HG03039 (cell line): ENCODE measurements around the gene CCR2.
"Not testable (repeated sequence)": the region's sequence is repeated elsewhere in the genome, so short reads cannot be mapped to it uniquely, and the experiment has no call there.

Experiments
- ATAC-seq: cut with Tn5 transposase; IDR thresholded peaks from one replicate; pipeline ENCODE4 v1.9.1; 2021; ENCODE audit warnings: mild to moderate bottlenecking, moderate library complexity; ENCODE audit not compliant: unreplicated experiment

The CCR2 gene

DNA sequence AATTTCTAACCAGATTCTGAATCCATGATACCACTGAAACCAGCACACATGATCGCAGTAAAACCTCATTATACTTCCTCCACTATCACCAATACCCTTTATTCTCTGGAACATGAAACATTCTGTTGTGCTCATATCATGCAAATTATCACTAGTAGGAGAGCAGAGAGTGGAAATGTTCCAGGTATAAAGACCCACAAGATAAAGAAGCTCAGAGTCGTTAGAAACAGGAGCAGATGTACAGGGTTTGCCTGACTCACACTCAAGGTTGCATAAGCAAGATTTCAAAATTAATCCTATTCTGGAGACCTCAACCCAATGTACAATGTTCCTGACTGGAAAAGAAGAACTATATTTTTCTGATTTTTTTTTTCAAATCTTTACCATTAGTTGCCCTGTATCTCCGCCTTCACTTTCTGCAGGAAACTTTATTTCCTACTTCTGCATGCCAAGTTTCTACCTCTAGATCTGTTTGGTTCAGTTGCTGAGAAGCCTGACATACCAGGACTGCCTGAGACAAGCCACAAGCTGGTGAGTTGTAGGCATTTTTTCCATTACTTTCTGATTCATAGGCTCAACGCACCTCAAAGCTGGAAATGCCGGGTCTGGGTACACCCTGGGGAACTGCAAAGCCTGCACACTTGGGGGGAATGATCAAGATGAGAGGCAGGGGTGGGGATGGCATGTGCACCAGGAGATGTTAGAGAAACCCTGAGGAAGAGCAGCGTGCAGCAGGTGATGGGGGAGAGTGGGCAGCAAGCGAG lies at the start of gene CCR2:
Gene CCR2, plus strand, starts transcription at position 465 of the 764 bp plus-strand sequence. CDS start 3,417 bp downstream, outside the sequence.
- ATAC-seq: no peak

- ATAC-seq: no peak
These were observed 49.2 kb upstream of the CCR2 start for GRCh38 chr3:46304739-46305138.

DNA sequence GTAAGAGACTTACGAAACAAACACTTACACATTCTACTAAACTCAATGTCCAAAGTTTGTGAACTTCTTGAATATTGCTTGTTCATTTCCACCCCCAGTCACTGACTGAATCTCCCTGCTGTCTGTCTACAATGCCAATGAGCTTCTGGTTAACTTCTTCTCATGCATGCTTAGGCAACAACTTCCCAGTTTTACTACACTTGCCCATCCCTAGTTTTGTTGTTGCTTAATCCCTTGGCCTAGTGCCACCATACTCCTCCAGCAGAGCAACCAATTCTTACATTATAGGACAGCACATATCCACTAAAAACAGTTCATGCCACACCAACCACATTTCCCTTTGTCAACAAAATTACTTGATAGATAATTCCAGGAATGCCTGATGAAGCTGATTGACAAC lies 40.9 kb upstream of the CCR2 start:
- ATAC-seq: no peak

- no peak for ATAC-seq
These were observed 39.4 kb upstream of the CCR2 start for GRCh38 chr3:46314517-46314916.

GRCh38 chr3:46316206-46316605 lies 37.7 kb upstream of the CCR2 start:
- no peak for ATAC-seq

GRCh38 chr3:46318207-46318927 lies 35.5 kb upstream of the CCR2 start:
- no peak for ATAC-seq

- no peak for ATAC-seq
These were observed 32.3 kb upstream of the CCR2 start for GRCh38 chr3:46321461-46322104.

GRCh38 chr3:46324036-46324435 lies 29.9 kb upstream of the CCR2 start:
- ATAC-seq: no peak

- ATAC-seq: no peak
These were observed 28.1 kb upstream of the CCR2 start for GRCh38 chr3:46325645-46326300.

DNA sequence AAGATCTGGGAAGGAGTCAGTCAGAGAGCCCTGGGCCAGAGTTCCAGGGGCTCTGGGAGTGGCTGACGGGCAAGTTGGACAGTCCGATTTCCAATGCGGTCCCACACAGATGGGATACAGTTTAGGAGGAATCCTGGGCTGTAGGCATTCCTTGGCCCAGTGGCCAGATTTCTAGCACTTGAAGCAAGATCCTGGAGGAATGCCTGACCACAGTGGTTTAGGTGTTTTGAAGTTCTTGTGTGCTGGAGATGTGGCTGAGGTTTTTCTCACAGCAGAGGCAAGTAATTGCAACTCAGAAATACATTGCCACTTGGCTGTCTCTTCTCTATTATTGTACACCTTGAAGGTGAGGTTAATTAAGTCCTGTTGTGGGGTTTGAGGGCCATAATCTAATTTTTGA lies 23.2 kb upstream of the CCR2 start:
- not testable (repeated sequence) for ATAC-seq

DNA sequence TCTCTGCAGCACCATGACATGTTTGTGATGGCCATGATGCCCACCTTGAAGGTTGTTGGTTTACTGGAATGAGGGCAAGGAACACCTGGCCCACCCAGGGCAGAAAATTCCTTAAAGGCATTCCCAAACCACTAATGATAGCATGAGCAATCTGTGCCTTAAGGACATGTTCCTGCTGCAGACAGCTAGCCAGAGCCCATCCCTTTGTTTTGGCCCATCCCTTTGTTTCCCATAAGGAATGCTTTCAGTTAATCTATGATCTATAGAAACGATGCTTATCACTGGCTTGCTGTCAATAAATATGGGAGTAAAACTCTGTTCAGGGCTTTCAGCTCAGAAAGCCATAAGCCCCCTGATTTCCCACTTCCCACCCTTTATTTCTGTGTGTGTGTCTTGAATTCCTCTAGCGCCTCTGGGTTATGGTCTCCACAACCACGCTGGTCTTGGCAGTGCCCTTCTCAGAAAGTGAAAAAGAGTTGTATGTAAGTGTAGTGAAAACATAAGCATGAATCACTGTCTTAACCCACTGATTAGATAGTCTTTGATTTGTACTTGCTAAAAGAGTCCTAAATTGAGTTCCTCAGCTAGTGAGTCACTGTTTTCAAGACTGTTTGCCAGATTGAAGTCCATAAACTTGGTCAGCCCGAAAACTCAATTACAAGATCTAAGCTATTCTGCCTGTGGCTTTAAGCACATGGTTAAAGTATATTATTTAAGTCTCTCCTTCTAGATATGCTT lies 19.0 kb upstream of the CCR2 start:
- no peak for ATAC-seq

GRCh38 chr3:46335541-46335940 lies 18.4 kb upstream of the CCR2 start:
- ATAC-seq: no peak

DNA sequence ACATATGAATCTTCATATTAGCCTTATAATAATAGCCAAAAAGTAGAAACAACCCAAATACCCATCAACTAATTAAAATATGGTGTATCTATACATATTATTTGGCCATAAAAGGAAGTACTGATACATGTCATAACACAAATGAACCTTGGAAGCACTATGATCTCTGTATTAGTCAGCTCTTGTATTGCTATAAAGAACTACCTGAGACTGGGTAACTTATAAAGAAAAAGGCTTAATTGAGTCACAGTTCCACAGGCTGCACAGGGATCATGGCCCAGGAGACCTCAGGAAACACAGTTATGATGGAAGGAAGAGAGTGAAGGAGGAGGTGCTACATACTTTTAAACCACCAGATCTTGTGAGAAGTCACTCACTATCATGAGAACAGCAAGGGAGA lies 16.0 kb upstream of the CCR2 start:
- ATAC-seq: no peak

DNA sequence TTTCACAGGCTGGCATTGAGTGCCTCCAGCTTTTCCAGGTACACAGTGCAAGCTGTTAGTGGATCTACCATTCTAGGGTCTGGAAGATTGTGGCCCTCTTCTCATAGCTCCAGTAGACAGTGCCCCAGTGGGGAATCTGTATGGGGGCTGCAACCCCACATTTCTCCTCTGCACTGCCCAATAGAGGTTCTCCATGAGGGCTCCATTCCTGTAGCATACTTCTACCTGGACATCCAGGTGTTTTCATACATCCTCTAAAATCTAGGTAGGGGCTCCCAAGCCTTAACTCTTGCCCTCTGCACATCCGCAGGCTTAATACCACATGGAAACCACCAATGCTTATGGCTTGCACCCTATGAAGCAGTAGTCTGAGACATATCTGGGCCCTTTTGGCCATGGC lies 15.1 kb upstream of the CCR2 start:
- no peak for ATAC-seq

DNA sequence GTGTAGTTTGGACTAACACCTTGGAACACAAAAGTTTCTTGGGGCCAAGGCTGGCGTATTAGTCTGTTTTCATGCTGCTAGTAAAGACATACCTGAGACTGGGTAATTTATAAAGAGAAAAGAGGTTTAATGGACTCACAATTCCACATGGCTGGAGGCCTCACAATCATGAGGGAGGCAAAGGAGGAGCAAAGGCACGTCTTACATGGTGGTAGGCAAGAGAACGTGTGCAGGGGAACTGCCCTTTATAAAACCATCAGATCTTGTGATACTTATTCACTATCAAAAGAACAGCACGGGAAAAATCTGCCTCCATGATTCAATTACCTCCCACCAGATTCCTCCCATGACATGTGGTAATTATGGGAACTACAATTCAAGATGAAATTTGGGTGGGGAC lies 9.4 kb upstream of the CCR2 start:
- ATAC-seq: no peak

DNA sequence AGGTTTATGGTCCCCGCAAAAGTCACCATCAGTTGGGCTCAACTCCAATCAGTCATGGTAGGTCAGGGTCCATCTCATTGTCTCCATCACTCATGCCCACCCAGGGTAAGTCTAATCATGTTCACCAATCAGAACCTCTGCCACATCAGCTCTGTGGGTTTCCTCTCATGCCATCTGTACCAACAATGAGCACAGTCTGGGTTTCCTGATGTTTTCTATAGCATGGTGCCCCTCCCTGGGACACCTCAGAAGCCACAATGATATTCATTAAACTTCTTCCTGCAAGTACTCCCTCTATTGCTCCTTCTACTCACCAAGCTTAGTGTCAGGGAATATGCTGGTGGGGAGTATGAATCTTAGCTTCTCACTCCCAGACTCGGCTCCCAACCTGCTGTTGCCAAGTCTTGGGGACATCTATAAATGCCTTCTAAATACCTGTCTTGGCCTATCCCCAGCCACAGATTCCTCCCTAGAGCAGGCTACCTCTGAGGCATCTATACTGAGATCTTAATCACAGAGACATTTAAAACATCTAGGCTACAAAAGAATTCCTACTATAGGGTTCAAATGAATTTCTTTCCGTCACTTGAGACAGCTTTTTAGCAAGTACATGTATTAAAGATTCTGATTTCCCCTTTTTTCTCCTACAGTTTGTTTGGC lies 5.0 kb upstream of the CCR2 start:
- no peak for ATAC-seq

- peak; percentile 67 for ATAC-seq
These were observed 4.2 kb upstream of the CCR2 start for GRCh38 chr3:46349484-46350261.

GRCh38 chr3:46350262-46350565 lies 3.7 kb upstream of the CCR2 start:
- no peak for ATAC-seq

DNA sequence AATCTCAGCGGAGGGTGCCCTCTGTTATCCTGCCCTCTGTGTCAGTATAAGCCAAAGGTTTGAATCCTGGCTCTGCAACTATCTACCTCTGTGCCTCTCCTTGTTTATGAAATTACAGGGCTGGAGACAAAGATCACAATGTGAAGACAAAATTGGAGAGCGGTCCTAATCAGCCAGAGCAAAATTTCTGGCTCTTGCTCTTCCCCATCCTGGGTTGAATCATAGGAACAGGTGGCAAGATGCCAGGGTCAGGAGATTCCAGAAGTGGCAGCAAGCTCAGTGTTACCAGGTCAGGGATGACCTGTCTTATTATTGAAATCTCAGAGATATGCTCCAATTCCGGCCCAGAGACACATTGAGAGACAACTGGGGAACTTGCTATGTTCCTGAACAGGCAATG lies 2.3 kb upstream of the CCR2 start:
- no peak for ATAC-seq

GRCh38 chr3:46353090-46353489 lies 821 bp upstream of the CCR2 start:
- no peak for ATAC-seq
